HG03469 (cell line): ENCODE measurements around the gene WNK1.

Source experiments
- ATAC-seq: cut with Tn5 transposase; IDR thresholded peaks from one replicate; pipeline ENCODE4 v1.9.1; 2021; ENCODE audit warnings: mild to moderate bottlenecking, moderate library complexity, moderate number of reproducible peaks; ENCODE audit not compliant: unreplicated experiment

Gene WNK1

DNA sequence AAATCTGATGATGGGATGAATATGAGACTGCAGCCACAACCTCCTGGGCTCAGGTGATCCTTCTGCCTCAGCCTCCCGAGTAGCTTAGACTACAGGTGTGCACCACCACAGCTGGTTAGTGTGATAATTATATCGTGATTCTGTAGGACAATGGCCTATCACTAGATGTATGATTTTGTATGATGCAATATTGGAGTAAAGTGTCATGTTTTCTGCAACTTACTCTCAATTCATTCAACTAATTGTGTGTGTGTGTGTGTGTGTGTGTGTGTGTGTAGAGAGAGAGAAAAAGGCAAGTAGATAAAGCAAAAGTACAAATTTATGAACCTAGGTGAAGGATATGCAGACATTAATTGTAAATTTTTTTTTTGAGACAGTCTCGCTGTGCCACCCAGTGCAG, 186.4 kb downstream of the WNK1 start:
- no peak for ATAC-seq

DNA sequence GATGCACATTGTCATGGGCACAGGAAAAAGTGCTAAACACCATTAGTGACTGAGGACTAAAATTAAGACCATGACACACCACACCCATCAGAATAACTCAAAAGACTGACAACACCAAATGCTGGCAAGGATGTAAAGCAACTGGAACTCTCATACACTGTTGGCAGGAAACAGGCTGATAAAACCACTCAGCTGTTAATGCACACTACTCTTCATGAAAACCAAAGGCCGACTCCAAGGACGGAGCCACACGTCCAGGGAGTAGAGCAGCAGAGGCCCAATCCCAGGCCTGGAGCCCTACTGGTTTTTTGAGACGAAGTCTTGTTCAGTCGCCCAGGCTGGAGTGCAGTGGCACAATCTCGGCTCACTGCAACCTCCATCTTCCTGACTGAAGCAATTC, 190.7 kb downstream of the WNK1 start:
- no peak for ATAC-seq

DNA sequence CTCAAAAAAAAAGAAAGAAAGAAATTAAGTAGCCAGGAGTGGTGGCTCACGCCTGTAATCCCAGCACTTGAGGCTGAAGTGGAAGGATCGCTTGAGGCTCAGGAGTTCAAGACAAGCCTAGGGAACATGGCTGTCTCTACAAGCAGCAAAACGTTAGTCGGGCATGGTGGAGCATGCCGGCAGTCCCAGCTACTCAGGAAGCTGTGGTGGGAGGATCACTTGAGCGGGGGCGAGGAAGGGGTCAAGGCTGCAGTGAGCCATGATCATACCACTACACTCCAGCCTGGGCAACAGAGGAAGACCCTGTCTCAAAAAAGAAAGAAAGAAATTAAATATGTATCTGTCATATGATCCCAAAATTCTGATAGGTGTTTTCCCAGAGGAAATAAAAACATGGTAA, 191.8 kb downstream of the WNK1 start:
- ATAC-seq = no peak

DNA sequence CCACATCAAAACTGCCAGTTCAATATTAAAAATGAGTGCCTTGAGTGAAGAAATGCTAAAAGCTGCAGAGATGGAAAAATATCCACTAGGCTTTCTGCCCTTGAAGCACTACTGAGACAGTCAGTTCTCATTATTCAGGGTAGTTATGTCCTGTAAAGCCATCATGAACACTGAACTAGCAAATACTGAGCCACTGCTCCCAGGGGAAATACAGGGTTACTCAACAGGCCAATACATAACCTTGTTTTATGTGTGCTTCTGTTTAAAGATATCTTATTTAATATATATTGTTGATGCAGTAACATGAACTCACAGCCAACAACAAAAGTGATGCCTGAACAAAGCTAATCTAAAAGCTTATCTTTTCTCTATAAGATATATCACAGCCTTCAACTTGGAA, 193.8 kb downstream of the WNK1 start:
- no peak for ATAC-seq

DNA sequence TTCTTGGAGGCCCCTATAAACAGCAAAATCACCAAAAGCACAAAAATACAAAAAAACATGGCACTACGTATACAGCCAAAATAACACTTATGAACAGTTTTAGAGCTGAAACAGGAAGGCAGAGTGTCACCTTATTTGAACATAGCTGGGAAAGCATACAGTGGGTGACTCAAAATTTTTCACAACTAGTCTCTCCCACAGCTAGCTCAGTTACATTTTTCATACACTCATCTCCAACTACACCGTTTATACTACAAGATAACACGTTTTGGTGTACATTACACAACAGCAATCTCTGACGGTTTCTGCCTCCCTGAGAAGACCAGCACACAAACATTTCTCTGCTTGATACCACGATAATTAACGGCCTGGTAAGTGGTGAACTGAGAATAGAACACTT, 194.3 kb downstream of the WNK1 start:
- ATAC-seq = no peak

DNA sequence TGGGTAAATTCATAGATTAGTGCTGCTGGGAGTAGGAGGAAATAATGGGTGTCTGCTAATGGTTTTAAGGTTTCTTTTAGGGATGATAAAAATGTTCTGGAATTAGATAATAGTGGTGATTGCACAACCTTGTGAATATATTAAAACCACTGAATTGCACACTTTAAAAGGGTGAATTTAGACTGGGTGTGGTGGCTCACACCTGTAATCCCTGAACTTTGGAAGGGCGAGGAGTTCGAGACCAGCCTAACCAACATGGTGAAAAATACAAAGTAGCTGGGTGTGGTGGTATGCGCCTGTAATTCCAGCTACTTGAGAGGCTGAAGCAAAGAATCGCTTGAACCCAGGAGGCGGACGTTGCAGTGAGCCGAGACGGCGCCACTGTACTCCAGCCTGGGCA, 195.9 kb downstream of the WNK1 start:
- no peak for ATAC-seq

DNA sequence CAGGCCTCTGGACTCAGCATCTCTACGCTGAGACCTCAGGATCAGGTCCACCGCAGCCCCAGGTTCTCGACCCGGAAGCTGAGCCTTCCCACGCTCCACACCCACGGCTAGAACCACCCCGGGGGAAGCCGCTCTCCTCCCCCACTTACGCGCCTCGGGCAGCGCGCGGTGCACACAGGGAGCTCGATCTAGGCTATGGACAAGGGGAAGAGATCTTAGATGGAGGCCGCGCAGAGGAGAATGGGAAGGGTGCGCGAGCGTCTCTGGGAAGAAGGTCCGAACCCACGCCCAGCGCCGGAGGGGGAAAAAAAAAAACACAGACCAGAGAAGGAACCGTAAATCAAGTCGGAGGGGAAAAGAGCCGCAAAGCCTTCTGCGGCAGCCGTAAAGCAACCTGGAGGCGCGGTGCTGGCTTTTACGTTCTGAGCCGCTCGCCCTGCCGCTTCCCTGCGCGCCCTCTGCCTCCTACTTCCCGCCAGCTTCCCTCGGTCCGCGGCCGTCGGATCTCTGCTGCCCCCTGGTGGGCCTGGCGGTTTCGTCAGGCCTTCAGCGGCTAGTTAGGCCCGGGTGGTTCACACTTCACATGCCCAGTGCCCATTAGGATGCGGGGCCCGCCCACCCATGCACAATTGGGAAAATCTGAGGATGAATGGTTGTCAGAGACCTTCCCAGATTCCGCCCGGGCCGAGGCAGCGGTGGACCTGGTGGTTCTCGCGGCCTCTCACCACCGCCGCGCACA, 197.2 kb downstream of the WNK1 start, which contains the start of gene RAD52:
TSS of gene RAD52 (minus strand) at position 242 of the 739 bp plus-strand sequence. CDS start 16,636 bp downstream, outside the sequence.
- peak; percentile 80 for ATAC-seq

DNA sequence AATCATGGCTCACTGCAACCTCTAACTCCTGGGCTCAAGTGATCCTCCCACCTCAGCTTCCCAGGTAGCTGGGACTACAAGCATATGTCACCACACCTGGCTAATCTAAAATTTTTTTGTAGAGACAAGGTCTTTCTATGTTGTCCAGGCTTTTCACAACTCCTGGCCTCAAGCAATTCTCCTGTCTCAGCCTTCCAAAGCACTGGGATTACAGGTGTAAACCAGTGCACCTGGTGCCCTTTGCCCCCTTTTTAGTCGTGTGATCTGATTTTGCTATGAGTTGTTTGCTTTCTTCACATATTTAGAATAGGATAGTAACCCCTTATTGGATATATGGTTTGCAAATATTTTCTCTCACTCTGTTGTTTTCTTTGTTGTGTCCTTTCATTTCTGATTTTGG, 198.8 kb downstream of the WNK1 start:
- no peak for ATAC-seq

DNA sequence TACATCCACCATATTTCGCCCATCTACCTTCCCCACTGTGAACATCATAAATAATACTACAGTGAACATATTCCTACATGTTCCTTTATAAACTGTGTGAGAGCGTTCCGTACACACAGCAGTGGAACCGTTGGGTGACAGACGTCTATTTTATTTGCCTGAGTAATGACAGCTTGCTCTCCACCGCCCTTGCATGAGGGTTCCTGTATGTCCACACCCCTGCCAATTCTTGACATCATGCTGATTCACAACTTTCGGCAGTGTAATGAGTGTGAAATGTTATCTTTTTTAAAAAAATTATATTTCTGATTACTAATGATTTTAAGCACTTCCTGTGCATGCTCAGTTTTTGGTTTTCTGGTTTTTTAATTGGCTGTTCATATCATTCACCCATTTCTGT, 201.4 kb downstream of the WNK1 start:
- ATAC-seq = no peak

DNA sequence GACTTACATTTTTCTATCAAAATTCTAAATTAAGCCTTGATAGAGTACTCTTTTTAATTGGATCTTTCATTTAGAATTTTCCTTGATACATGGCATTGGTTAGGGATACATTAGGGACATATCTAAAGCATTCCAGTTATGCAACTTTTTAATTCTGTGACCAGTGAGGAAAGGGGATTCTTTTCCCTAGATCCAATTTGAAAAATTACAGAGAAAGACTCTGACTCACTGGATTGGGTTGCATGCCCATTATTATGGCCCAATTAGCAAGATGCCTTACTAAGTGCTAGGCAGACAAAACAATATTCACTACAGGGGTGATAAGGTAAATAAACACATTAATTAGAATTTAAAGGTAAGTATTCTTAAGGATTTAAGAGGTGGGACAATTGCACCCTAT, 202.4 kb downstream of the WNK1 start:
- ATAC-seq = no peak

DNA sequence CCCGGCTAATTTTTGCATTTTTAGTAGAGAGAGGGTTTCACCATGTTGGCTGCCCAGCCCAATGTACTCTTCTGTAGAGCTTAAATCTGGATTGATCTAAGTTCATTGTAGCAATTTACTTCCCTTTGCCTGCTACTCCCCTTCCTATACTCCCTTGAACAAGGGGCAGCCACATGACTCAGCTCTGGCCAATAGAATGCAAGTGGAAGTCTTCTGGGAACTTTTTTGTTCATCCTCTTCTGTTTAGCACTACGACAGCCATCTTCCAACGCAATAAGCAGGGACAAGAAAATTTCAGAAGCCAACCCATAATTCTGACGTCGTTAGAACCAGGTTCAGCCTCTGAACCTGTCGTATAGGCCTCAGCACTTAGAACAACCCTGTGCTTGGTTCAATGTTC, 203.6 kb downstream of the WNK1 start:
- no peak for ATAC-seq

DNA sequence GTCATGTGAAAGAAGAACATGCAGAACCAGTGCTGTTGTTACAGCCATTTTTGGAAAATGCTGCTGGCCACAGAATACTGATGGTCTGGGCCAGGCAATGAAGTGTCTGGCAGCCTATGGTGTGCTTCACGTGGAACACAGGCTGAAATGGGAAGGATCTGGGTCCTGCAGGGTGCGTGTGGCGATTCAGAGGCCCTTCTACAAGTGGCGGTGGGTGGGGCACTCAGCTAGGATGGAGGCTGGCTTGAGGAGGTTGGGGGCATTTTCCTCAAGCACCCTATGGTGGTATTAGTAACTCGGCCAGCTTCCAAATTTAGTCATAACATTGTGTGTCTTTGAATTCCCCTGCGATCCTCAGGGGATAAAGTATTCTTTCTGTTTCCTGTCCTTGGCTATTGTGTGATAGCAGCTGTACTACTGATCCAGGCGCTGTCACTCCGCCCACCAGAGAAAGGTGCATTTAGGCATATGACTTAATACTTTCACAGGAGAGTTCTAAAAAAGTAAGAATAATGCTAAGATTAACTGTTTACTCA, 206.3 kb downstream of the WNK1 start:
- ATAC-seq = no peak
